HK-2 (cell line): ENCODE results near the gene CCL7.

Source experiments
- DNase-seq: peaks from one replicate; pipeline ENCODE4 v3.0.0-alpha.2; 2018; ENCODE audit not compliant: unreplicated experiment

The CCL7 gene

DNA sequence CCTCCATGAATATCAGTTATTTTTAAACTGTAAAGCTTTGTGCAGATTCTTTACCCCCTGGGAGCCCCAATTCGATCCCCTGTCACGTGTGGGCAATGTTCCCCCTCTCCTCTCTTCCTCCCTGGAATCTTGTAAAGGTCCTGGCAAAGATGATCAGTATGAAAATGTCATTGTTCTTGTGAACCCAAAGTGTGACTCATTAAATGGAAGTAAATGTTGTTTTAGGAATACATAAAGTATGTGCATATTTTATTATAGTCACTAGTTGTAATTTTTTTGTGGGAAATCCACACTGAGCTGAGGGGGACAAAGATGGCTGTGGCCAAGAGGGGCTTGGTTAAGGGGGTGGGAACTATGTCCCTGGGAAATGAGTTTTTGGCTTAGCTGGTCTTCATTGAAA lies 17.9 kb downstream of the CCL7 start:
- no peak for DNase-seq

DNA sequence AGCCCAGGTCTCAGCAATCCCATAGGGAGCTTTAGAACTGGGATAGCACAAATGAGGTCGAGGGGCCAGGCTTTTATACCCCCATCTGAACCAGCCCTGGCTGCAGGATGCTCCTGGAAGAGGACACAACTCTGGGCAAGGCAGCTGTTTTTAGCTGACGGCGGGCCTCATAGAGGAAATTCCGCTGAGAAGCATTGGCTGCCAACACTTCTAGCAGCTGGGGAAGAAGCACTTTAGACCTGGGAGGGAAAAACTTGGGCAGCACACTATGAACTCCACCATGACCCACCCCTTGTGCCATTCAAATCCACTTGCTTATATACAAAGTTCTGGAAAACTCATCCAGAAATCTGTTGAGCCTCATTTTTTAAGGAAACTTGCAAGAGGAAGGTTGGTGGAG lies 20.6 kb downstream of the CCL7 start:
- no peak for DNase-seq

DNA sequence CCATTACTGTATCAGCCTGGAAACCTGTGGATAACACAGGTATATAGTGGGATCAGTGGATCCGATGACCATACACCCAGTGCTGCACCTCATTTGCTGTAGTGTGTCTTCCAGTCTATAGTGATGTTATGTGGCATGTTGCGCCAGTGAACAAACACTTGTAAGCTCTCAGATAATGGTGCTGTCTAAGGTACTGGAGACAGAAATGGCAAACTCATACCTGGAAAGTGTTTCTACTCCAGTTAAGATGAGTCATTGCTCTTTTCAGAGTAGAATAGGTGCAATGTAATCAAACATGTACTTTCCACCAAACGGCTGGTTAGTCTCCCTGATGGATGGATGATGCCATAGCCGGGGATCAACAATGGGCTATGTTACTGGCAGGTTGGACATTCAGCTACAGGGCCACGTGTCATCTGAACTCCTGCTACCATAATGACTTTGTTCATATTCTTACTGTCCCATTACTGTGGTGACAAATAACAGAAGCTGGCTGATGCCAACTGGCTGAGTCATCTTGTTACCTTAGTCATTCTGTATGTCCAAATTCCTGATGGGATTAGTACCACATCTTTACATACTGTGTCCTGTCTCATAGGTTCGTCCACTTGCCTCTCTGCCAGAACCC lies 21.8 kb downstream of the CCL7 start:
- DNase-seq = no peak

DNA sequence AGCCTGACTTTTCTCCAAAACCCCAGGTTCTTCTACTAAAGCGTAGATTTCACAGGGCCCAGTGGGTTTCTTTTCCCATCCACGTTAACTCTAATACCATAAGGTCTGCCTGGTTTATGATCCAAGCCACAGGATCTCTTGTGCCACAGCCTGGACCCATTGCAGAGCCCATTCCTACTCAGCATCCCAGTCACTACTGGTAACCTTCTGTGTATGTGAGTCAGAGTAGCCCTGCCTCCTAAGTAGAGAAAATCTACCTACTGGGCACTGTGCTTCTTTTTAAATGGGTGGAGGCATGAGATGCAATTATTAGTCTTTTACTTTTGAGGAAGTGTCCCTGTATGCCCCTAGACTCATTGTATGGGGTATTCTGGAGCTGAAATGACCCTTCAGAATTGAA lies 29.0 kb downstream of the CCL7 start:
- DNase-seq = no peak

DNA sequence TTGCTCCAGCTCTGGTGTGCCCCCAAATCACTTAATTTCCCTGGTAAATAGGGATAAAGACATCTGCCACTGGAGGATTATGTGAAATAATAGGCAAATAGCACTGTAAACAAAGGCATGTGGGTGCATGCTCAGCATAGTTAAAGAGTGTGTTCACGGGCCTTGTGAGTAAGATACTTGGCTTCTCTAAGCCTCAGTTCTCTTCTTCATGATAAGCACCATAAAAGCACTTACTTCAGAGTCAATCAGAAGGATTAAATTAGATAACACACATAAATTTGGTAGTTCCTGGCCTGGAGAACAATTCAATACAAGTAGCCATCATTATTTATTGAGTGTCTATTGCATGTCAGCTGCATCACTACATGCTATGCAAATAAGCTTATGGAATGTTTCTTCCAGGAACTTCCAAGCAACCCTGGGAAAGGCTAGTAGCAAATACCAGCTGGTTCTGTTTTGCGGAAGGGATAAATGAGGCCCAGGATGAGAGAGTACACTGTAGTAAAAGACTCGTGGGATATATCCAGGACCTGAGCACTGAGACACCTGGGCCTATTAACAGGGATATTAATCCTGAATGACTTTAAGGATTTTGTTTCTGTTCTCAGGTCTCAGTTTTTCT lies 30.0 kb downstream of the CCL7 start:
- no peak for DNase-seq

DNA sequence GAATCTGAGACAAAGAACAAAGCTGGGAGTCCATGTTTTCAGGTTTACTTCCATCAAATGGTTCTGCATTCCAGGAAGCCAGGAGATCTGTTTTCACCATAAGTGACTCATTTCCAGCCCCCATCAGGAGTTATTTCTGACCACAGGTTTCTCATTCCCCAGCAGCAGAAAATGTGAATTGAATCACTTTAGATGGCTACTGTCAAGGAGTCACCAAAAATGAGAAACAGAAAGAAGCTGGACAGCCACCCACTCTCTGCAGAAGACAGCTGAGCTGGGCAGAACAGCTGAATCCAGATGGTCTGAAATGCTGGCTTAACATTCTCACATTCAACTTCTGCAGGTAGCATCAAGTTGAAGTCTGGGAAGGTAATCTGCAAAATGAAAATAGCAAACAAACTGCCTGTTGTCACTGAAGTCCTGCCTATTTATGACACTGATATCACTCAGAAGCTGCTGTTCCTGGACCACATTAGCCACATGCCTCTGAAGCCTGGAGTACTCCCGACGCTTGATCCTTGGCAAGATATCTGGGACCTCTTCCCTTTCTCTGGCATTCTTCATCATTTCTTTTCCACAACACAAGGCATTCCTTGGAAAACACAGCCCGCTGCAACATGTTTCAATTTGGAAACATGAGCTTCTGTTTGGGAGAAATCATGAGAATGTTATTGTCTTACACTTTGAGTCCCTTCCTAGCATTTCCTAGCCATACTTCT lies 30.8 kb downstream of the CCL7 start:
- no peak for DNase-seq

DNA sequence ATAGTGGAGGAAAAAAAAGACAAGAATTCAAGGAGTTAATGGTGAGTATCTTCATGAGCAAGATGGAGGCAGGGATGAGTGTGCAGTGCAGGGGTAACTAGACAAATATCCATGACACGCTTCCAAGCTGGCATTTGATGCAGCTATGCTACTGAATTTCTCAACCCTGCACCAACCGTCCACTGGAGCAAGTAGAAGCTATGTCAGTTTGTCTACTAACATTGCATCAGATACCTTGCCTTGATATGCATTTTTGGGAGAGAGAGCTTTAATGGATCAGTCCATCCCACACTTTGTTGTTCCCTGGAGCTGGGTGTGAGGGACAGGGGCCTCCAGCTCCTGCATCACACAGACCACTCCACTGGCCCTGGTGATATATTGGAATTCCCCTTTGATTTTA lies 32.0 kb downstream of the CCL7 start:
- DNase-seq = no peak

DNA sequence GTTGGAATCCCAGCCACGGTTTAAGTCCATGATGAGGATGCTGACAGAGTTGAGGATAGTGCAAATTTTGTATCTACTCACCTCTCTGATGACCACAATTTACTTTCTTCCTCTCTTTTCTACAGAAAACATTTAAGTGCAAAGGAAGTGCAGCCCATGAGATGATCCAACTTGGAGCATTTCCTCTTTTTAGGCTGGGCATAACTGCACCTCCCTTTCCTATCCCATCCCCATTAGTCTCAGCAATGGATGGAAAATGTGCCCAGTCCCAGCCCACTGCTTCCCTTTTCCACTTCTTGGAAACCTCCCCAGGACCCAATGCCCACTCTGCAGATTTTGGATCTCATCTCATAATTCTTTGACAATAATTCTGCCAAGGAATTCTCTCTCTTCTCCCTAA lies 32.6 kb downstream of the CCL7 start:
- no peak for DNase-seq

DNA sequence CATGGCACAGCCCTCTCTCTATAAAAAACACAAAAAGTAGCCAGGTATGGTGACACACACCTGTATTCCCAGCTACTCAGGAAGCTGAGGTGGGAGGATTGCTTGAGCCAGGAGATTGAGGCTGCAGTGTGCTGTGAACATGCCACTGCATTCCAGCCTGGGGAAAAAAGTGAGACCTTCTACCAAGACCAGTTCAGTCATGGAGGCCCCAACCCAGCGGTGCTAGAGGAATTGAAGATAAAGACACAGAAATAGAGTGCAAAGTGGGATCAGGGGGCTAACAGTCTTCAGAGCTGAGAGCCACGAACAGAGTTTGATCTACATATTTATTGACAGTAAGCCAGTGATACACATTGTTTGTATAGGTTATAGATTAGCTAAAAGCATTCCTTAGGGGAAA lies 33.6 kb downstream of the CCL7 start:
- no peak for DNase-seq

DNA sequence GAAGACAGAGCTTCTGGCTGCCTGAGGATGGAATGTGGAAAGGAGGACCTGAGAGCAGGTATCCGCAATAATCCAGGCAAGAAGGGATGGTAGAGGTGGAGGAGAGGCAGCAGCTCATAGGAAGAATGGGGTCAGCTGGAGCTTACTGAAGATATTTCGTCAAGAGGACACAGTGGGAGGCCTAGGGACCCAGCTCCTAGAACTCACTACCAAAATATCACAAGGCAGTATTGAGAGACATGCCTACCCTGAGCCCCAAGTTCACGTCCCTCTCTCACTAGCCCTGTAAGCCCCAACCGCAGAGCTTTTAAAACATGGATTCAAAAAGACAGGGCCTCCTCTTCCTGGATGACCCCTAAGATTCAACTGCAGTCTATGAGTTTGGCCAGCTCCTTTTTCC lies 35.0 kb downstream of the CCL7 start:
- no peak for DNase-seq

DNA sequence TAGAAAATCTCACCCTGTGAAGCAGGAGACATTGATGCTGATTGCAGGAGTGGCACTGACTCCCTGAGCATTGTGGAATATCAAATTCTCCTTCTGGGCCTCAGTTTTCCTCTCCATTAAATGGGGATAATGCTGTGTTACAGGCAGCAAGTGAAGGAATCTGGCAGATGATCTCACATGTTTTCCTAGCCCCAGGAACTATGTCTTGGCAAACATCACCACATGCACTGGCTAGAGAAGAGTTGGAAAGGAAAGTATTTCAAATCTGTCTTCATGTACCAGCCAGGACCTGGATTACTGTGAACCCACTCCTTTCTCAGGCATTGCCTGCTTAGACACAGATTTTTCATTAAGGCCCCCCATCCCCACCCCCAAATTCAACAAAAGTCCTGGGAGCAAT lies 35.6 kb downstream of the CCL7 start:
- no peak for DNase-seq

DNA sequence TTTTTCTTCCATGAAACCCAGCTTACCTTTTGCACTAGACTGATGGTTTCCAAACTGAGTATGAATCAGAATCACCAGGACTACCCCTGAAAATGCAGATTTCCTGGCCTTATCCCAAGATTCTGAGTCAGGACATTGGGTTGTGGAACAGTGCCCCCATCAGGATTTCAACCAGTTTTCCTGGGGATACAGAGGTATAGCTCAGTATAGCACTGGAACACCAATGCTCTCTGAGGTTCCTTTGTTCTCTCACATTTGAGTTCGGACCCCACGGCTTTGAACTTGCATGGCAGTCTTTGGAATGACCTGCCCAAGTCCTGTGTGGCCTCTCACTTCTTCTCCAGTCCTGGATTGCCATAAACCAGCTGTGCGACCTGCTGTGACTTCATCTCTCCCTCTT lies 36.4 kb downstream of the CCL7 start:
- no peak for DNase-seq

DNA sequence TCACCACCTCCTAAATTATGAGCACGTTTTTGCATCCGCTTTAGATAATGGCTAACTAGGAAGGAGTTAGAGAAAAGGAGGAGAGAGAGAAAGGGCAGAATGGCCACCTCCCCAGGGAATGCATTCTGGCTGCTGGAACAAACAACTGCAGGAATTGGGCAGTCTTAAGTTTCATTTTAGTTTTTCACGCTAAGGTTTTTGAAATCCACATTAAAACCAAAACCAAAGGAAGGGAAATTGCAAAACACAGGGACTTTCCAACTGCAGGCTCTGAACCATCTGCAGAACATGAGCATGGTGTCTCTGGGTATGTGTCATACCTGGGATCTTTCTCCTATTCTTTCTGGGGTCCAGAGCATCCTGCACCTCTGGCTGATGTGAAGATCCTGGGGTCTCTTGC lies 37.1 kb downstream of the CCL7 start:
- DNase-seq = no peak

DNA sequence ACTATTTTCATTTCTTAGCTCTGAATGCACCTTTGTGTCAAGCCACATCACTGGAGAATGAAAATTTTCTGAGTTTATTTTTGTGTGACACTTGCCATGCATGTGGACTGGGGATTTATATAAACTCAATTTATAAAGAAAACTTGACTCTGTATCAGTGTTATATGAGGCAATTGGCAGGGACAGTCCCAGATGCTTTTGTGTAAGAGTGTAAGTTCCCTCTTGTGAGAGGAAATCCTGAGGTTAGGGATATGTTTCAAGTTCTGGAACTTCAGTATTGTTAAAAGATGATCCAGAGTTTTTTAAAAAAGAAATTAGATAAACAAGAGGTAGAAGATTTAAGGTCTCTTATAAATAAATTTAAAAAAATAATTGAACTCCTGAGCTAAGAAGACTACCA lies 38.4 kb downstream of the CCL7 start:
- no peak for DNase-seq

DNA sequence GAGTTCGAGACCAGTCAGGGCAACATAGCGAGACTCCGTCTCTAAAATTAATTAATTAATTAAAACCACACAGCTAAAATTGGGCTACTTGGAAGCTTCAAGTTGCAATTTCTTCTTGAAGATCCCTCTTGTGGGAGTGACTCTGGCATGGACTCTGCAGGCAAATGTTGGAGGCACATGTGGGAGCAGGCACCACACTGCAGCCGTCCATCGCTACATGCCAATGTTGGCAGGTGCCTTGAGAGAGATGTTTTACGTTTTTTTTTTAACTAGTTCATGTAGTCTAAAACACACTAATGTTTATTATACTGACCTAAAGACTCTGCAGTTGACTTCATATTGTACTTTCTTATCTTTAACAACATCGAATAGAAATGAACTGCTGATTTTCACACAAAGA lies 41.3 kb downstream of the CCL7 start:
- DNase-seq = no peak

DNA sequence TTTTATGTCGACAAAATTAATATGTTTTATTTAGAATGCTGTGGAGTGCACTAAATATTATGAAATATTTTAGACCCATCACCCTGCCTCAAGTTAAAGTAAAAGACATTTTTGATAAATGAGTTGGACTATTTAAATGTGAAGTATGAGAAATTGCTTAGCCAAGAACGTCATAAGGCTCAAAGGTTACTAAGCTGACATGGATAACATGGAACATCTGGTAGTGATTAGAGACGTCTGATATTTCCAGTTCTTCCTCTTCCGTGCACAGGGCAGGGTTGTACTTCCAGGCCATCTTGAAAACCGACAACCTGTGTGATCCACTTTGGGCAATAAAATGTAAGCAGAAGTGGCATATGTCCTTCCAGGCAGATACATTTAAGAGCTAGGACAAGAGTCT lies 42.1 kb downstream of the CCL7 start:
- no peak for DNase-seq

DNA sequence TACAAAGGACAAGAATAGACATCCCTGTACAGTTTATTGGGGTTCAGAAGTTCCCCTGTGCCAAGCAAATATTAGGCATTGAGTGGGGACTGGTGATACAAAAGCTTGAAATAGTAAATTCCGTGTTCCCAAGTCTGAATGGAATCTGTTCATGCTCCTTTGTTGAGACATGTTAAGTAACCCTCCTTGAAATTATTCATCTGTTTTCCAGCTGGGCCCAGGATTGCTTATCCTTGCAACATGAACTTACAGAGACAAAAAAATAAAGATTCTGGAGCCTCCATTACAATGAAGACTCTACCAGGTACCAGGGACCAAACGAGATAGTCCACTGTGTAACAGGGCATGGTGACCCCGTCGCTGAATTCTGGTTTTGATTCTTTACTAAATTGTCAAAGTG lies 43.1 kb downstream of the CCL7 start:
- DNase-seq = no peak

DNA sequence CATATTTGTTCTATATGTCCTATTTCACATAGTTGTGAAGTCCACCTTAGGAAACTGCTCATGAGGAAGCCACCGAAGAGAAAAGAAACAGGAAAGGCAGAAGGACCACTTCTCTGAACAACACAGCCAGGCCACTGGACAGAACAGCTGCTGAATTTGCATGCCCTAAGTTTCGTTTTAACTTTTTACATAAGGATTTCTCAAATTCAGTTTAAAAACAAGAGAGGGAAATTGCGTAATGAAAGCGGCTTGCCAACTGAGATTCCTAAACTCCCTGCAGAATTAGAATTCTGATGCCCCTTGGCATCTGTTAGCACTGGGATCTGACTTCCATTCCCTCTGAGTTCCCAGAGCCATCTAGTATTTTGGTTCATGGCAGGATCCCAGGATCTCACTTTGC lies 44.3 kb downstream of the CCL7 start:
- no peak for DNase-seq

DNA sequence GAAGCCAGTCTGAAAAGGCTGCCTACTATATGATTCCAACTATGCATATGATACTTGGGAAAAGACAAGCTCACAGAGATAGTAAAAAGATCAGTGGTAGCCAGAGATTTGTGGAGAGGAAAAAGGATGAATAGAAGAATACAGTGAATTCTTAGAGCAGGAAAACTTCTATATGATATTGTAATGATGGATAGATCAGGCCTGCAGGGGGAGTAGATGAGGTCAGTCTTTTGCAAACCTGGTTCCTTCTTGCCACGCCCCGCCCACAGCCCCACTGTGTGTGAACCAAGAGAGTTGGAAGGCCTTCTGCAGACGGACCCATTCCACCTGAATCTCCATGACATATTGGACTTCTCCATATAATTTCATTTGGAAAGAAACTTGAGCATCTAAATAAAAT lies 48.5 kb downstream of the CCL7 start:
- DNase-seq = no peak

DNA sequence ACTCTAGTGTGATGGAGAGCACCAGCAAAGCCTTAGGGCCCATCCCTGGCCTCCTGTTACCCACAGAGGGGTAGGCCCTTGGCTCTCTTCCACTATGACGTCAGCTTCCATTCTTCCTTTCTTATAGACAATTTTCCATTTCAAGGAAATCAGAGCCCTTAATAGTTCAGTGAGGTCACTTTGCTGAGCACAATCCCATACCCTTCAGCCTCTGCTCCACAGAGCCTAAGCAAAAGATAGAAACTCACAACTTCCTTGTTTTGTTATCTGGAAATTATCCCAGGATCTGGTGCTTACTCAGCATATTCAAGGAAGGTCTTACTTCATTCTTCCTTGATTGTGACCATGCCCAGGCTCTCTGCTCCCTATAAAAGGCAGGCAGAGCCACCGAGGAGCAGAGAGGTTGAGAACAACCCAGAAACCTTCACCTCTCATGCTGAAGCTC lies 49.0 kb downstream of the CCL7 start, which contains the start of gene CCL8:
CCL8 (plus strand) TSS at position 397 of the 445 bp plus-strand sequence. CDS start 67 bp downstream, outside the sequence.
- no peak for DNase-seq
